Gastrocnemius medialis (tissue), 4 donors: ENCODE results near the gene SMIM31. TPM values are rescaled to one million over a fixed set of nuclear protein-coding genes. Genes with fewer than 3 reads are reported as not detected.
A peak's percentile ranks its signal among the peaks of the same experiment; 100 is the strongest.

Experiments
- ATAC-seq, 2 donors: fragments of 150-250 bp; one replicate each; pipeline ENCODE4 v1.9.1; 2016
- DNase-seq, 2 donors: peaks; one replicate each; pipeline ENCODE4 v3.0.0-alpha.2; 2019
- H3K27ac ChIP-seq, 4 donors: fragments of 200-600 bp; sonication (generic); 1 replicate in 1 of 4; 2 replicates in 3 of 4; pipeline ENCODE4 v1.5.1; 2016 to 2018; ENCODE audit warnings: mild to moderate bottlenecking in 2 of 4, moderate library complexity in 1 of 4
- H3K27me3 ChIP-seq, 3 donors: fragments of 200-600 bp; sonication (generic) in 2 of 3; 1 replicate in 1 of 3; 2 replicates in 2 of 3; pipeline versions ENCODE4 v1.5.1 to v1.6.0; 2016 to 2019; ENCODE audit warnings: mild to moderate bottlenecking in 1 of 3, moderate library complexity in 1 of 3
- H3K36me3 ChIP-seq, 2 donors: fragments of 200-600 bp; sonication (generic) in 1 of 2; one replicate each; pipeline ENCODE4 v1.5.1; 2017 to 2018
- H3K4me1 ChIP-seq, 2 donors: fragments of 200-600 bp; sonication (generic) in 1 of 2; one replicate each; pipeline ENCODE4 v1.5.1; 2016 to 2017; ENCODE audit warnings: mild to moderate bottlenecking in 2 of 2
- H3K4me3 ChIP-seq, 4 donors: fragments of 200-600 bp; sonication (generic) in 3 of 4; 1 replicate in 1 of 4; 2 replicates in 3 of 4; pipeline ENCODE4 v1.5.1; 2016 to 2019; ENCODE audit warnings: mild to moderate bottlenecking in 2 of 4
- H3K9me3 ChIP-seq, 3 donors: fragments of 200-600 bp; sonication (generic) in 2 of 3; 1 replicate in 1 of 3; 2 replicates in 2 of 3; pipeline ENCODE4 v1.5.1; 2016 to 2019
- CTCF ChIP-seq, 5 experiments: fragments of 450-650 bp in 3 of 5; fragments of 200-600 bp in 2 of 5; sonication (generic) in 2 of 5; IDR thresholded peaks in 4 of 5; conservative IDR thresholded peaks in 1 of 5; 1 replicate in 4 of 5; 2 replicates in 1 of 5; pipeline ENCODE4 v1.5.1; 2016 to 2019; ENCODE audit warnings: antibody characterized with exemption in 5 of 5, mild to moderate bottlenecking in 3 of 5, moderate library complexity in 3 of 5
- POLR2A ChIP-seq, 2 donors: fragments of 450-650 bp; IDR thresholded peaks; one replicate each; pipeline ENCODE4 v1.6.1; 2017; ENCODE audit warnings: antibody characterized with exemption in 2 of 2, mild to moderate bottlenecking in 2 of 2, moderate library complexity in 2 of 2
- in situ Hi-C, 4 donors: fragments of 200-750 bp; cut with MboI; loops; one replicate each; pipeline versions ENCODE4 v1.15.0 to v1.8.0; 2017; ENCODE audit warnings: low sequenced_read_pairs in 4 of 4
- intact Hi-C: fragments of 100-400 bp; cut with DNase I; formaldehyde crosslinking; loops from one replicate; pipeline ENCODE4 v1.15.1; 2023; ENCODE audit warnings: low total_unique reads
- total RNA-seq, 4 donors: library from RNA; depleted of rRNA; stranded (reverse); fragments of >200 nt; gene quantifications; one replicate each; pipeline versions ENCODE4 v1.1.0 to v1.2.3, GENCODE V29; 2016

Gene SMIM31
- total RNA-seq, 4 donors from 2014 or later = not detected

GRCh38 chr4:164779080-164779479 is 25.1 kb downstream of the SMIM31 start:
- H3K4me1 ChIP-seq = no peaks in the 10 kb centered on the region
- no peaks in the 10 kb centered on the region for H3K27me3 ChIP-seq
- DNase-seq (no peak), ATAC-seq (no peak)
- in situ Hi-C loops = loop anchor here in 1 of 4 donors (25.0 kb wide), 1 partner anchor 308 kb away; no protein-coding TSS in a partner anchor
- no peaks in the 10 kb centered on the region for H3K9me3 ChIP-seq
- H3K4me3 ChIP-seq = no peak overlapping the region
- no peak for TF ChIP-seq CTCF (IDR thresholded peaks at IDR 0.05 in 4 of 5, conservative IDR thresholded peaks at IDR 0.05 in 1 of 5)
- TF ChIP-seq POLR2A (IDR thresholded peaks at IDR 0.05) = no peak
- H3K27ac ChIP-seq = no peak overlapping the region
- H3K36me3 ChIP-seq = no peaks in the 10 kb centered on the region
- intact Hi-C loops = no loop called here

GRCh38 chr4:164779811-164780216 is 25.9 kb downstream of the SMIM31 start:
- intact Hi-C loops = no loop called here
- DNase-seq = no peak
- no peak overlapping the region for H3K4me3 ChIP-seq
- in situ Hi-C loops = loop anchor here in 1 of 4 donors (25.0 kb wide), 1 partner anchor 307 kb away; no protein-coding TSS in a partner anchor
- H3K36me3 ChIP-seq = no peaks in the 10 kb centered on the region
- H3K27ac ChIP-seq = no peak overlapping the region
- H3K4me1 ChIP-seq = no peaks in the 10 kb centered on the region
- no peaks in the 10 kb centered on the region for H3K9me3 ChIP-seq
- no peak for TF ChIP-seq POLR2A (IDR thresholded peaks at IDR 0.05)
- peak in 3 of 5 experiments; percentile 10 to 25 (median 12) for TF ChIP-seq CTCF (IDR thresholded peaks at IDR 0.05 in 4 of 5, conservative IDR thresholded peaks at IDR 0.05 in 1 of 5)
- no peaks in the 10 kb centered on the region for H3K27me3 ChIP-seq
- no peak for ATAC-seq

- H3K9me3 ChIP-seq = no peaks in the 10 kb centered on the region
- no peak overlapping the region for H3K4me3 ChIP-seq
- DNase-seq (no peak), ATAC-seq (no peak)
- no peaks in the 10 kb centered on the region for H3K27me3 ChIP-seq
- H3K36me3 ChIP-seq = no peaks in the 10 kb centered on the region
- H3K27ac ChIP-seq = no peak overlapping the region
- intact Hi-C loops = no loop called here
- in situ Hi-C loops = loop anchor here in 1 of 4 donors (25.0 kb wide), 1 partner anchor 306 kb away; no protein-coding TSS in a partner anchor
- H3K4me1 ChIP-seq = no peaks in the 10 kb centered on the region
- no peak for TF ChIP-seq CTCF (IDR thresholded peaks at IDR 0.05 in 4 of 5, conservative IDR thresholded peaks at IDR 0.05 in 1 of 5)
- TF ChIP-seq POLR2A (IDR thresholded peaks at IDR 0.05) = no peak
Measured at GRCh38 chr4:164780839-164781238, 26.9 kb downstream of the SMIM31 start.

GRCh38 chr4:164783976-164784375 is 30.0 kb downstream of the SMIM31 start:
- Histone ChIP-seq H3K4me1 (no peaks in the 10 kb centered on the region), H3K27me3 (no peaks in the 10 kb centered on the region), H3K36me3 (no peaks in the 10 kb centered on the region), H3K4me3 (no peak overlapping the region), H3K27ac (no peak overlapping the region), H3K9me3 (no peaks in the 10 kb centered on the region)
- DNase-seq = no peak
- ATAC-seq = no peak
- no peak for TF ChIP-seq POLR2A (IDR thresholded peaks at IDR 0.05)
- intact Hi-C loops (no loop called here), in situ Hi-C loops (loop anchor here in 1 of 4 donors (25.0 kb wide), 1 partner anchor 303 kb away; no protein-coding TSS in a partner anchor)

- in situ Hi-C loops = loop anchor here in 1 of 4 donors (25.0 kb wide), 1 partner anchor 298 kb away; no protein-coding TSS in a partner anchor
- Histone ChIP-seq H3K27me3 (no peaks in the 10 kb centered on the region), H3K27ac (no peak overlapping the region), H3K4me3 (no peak overlapping the region), H3K9me3 (no peaks in the 10 kb centered on the region), H3K36me3 (no peaks in the 10 kb centered on the region), H3K4me1 (no peaks in the 10 kb centered on the region)
- intact Hi-C loops = no loop called here
- DNase-seq = no peak
- no peak for TF ChIP-seq CTCF (IDR thresholded peaks at IDR 0.05 in 4 of 5, conservative IDR thresholded peaks at IDR 0.05 in 1 of 5)
- no peak for TF ChIP-seq POLR2A (IDR thresholded peaks at IDR 0.05)
- no peak for ATAC-seq
Measured at GRCh38 chr4:164789047-164789446, 35.1 kb downstream of the SMIM31 start.
